HG02588 (cell line): ENCODE data around the gene UCP2.
"Not testable (repeated sequence)": the region's sequence is repeated elsewhere in the genome, so short reads cannot be mapped to it uniquely, and the experiment has no call there.

ENCODE experiments used
- ATAC-seq: cut with Tn5 transposase; IDR thresholded peaks from one replicate; pipeline ENCODE4 v1.9.1; 2021; ENCODE audit warnings: mild to moderate bottlenecking, moderate library complexity; ENCODE audit not compliant: unreplicated experiment

Gene UCP2

DNA sequence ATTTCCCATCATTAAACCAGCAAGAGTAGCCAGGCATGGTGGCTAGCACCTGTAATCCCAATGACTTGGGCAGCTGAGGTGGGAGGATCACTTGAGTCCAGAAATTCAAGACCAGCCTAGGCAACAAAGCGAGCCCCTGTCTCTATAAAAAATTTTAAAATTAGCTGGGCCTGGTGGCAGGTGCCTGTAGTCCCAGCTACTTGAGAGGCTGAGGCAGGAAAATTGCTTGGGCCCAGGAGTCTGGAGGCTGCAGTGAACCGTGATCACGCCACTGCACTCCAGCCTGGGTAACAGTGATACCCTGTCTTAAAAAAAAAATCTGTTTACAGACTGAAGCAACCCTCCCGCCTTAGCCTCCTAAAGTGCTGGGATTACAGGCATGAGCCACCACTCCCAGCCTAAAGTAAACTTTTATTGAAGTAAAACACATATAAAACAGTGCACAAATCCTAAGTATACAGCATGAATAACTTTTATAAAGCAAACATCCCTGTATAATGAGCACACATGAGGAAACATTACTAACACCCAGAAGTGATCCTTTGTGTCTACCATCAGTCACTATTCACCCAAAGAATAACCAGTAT, 13.6 kb upstream of the UCP2 start:
- ATAC-seq = no peak

DNA sequence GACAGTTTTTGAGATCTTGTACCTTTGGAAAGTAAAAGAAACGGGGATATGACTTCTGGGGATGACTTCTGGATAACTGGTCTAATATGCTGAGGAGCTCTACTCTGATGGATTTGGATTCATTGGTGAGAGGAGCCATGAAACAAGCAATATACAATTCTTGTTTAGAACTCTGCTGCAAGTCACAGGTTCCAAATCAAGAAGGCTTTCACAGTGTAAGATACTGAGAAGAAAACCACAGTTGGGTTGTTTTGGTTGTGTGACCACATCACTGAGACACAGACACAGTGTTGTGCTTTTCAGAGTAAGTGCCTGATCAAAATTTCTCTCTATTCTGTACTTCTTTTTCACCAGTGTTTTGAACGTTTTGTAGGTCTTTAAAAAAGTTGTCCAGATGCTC, 13.1 kb upstream of the UCP2 start:
- ATAC-seq = no peak

DNA sequence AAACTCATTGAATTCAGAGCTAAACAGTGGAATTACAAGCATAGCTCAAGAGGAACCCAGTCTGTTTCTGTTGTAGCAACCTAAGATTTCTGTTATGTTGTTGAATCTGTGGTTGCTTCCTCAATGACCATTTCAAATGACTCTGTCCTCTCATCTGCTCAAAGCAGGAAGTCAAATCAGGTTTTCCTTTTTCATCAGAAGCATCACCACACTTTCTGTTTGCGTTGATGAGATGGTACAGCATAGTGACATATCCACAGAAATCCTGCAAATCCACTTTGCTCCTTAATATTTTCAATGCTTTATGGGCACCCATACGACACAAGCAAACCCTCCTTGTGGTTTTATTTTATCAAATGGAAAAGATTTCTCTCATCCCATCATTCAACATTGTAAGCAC, 12.6 kb upstream of the UCP2 start:
- no peak for ATAC-seq

DNA sequence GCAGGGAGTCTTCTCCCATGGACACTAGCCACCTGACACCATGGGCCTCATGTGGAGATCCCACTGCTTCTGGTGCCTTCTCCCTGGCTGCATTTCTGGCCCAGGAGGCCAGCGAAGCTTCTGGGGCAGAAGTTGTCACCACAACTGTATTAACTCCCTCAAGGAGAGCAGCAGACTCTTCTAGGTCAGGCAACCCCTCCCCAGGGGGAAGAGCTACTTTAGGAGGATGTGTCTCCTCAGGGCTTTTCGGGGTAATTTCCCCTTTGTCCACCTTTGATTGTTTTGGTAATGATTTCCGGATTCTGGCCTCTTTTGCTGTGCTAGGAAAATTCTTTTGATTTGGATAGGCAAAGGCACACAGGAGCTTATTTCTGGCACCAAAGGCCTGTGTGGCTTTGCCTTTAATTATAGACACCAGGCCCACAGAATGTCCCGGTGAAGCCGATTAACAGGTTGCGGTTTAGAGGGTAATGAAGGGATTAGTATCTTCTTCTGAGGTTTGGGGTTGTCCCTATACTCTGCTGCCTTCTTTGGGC, 8.9 kb upstream of the UCP2 start:
- peak; percentile 43 for ATAC-seq

DNA sequence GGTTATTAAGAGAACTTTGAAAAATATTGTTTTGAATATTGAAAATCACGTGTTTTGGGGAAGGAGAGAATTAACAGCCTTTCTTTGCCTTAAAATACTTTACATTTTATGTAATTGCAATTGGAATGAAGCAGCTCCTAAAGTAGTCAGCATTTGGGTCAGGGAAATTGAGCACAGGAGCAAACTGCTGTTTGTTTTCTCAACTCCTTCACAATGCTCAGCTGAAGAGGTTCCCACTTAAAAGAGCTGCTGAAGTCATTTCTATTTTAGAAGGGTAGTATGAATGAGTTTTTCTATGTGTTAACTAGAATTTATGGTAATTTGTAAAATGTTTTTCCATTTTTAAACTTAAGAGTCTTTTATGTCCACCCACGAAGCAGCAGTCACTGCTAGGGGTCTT, 8.1 kb upstream of the UCP2 start:
- ATAC-seq = no peak

DNA sequence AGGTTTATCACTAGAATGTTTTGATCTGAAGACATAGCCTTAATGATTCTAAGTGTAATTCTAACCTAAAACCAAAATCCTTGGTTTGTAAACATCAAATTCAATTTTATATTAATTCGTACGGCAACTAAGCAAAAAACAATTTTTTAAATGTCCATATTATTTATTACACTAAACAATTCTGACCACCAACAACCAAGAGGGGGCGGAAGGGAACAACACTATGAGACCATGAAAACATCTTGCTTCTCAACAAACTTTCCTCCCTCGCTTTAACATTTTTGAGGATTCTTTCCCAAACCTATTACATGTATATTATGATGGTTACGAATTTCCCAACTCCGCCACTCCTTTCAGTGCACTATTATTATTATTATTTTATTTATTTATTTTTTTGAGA, 6.5 kb upstream of the UCP2 start:
- ATAC-seq = no peak

DNA sequence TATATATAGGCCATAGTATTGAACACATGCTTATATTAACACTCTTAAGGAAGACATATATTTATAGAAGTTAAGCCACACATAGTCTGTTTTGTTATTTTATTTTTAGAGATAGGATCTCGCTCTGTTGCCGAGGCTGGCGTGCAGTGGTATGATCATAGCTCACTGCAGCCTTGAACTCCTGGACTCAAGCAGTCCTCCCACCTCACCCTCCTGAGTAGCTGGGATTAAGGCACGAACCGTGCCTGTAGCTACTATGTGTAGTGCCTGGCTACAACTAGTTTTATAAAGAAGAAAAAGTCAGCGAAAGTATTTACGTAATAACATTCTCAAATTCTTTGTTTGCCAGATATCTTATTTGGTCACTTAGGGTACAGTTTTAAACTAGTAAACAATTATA, 5.6 kb upstream of the UCP2 start:
- no peak for ATAC-seq

DNA sequence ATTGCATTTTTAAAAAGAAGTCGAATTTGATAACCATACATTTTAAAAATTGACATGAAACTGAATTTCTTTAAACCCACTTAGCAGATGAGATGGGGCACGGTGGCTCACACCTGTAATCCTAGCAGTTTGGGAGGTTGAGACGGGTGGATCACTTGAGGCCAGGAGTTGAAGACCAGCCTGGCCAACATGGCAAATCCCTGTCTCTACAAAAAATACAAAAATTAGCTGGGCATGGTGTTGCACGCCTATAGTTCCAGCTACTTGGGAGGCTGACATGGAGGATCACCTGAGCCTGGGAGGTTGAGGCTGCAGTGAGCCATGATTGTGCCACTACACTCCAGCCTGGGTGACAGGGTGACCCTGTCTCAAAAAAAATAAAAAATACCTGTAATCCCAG, 3.0 kb upstream of the UCP2 start:
- ATAC-seq = not testable (repeated sequence)

DNA sequence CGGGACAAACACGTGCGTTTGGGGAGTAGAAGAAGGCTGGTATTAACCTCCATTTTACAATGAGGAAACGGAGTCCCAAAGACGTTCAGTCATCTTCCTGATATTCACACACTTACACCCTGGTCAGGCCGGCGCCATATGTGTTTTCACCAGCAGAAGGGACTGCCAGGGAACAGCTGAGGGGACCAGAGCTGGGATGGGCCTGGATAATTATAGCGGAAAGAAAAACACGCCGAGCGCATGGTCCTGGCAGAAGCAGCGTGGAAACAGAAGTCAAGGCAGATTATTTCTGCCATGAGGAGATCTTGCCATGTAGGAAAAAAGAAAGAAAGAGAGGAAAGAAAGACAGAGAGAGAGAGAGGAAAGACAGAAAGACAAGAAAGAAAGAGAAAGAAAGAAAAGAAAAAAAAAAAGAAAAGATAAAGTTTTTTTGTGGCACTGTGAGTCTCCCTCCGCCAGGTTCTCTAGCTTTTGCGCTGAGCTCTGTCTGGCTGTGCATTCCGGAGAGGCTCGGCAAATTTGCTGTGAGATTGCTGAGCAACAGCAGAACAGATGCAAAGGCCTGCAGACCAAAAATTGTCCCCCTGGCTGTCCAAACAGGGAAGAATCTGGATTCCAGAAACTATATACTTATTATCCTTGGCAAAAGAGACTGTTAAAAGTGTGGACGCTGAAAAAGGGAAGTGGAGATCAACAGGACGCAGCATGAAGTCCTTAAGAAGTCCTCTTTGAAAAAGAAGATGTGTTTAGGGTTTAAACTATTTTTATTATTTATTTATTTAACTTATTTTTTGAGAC, 1.3 kb upstream of the UCP2 start:
- ATAC-seq = no peak

DNA sequence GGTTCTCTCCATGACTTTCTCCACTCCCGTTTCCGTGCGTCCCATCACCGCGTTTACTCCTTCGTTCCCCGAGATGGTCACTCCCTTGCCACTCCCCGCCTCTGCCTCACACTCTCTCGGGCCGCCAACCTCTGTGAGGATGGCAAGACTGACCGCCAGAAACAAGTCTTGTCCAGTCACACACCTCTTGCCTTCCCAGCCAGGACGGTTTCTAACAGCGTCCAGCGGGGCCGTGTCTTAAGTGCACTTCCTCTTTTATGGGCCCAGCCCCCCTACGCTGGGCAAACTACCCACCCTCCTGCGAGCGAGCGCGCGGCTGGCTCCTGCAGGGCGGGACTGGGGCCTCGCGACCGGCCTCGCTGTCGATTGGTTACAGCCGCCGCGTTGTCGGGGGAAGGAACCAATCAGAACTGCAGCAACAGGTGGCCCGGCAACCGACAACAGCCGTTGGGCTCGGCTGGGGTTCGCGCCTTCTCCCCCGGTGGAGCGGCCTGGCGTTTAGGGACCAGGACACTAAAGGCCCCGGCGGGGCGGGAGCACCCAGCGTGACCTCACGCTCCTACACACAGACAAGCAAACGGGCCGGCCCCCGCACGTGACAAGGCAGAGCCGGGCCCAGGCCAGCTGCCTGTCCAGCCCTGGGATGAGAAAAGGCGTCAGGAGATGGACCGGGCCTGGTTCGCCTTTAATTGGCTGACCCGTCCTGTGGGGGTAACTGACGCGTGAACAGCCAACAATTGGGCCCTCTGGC, 522 bp upstream of the UCP2 start:
- ATAC-seq = peak; percentile 68

DNA sequence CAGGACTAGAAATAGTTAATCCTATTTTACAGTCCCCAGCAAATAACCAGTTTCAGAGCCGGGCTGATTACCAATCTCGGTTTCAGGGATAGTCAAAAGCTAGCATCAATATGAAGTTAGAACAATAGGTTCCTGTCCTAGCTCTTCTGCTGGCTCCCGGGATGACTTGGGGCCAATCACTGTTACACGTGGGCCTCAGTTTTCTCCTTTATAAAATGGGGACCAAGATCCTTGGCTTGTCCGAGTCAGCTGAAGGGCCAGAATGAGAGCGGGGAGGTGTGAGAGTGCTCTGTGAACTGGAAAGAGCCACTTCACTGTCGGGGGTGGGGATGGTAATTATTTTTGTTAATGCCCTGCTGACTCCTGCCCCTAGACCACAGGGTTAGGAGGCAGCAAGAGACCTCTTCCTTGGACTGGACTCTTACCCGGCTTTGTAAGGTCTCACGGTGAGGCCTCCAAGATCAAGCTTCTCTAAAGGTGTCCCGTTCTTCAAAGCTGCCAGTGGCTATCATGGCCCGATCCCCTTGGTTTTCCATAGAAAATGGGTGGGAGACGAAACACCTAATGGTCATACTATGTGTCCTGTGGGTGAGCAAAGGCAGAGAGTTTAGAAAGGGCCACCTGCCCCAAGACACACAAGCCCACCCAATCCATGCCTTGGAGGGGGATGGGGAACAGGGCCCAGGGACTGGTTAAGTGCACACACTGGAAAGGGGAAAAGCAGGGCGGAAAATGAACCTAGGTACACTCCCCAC, 1.4 kb downstream of the UCP2 start:
- ATAC-seq = no peak

DNA sequence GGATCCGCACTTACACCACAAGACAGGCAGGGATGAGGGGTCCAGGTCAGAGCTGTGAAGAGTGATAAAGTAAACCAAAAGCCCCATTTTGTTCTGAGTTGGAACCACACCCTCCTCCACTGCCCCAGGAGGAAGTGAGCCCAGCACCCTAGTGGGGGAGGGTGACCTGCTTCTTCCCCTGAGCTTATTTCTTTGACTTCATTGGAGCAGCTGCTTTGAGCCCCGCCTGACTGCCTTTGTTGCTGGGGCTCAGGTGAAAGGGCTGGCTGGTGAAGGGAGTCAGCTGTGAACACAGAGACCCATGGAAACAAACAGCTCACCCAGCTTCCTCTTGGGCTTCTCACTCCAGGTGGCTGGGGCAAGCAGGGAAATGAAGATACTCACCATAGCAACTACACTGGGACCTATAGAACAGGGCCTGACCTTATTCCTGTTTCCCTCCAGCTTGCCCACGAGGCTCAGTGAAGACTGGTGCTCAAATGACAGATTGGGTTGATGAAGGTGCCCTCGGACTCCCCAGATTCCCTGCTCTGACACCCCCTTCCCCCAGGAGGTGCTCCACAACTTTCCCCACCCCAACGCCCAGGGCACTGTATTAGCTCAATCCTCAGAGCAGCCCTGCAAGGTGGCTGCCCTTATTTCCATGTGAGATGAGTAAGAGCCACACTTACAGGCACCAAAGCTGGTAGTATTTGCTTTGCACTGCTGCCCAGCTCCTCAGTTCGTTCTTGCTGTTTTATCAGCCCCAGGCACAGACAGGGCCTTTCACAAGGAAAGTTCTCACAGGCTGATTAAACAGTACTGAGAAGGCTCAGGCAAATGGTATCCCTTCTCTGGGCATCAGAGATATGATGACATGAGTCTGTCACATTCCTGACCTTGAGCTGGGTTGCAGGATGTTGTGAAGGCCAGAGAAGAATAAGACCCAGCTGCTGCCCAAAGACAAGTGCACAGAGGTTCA, 2.4 kb downstream of the UCP2 start:
- ATAC-seq = peak; percentile 38

DNA sequence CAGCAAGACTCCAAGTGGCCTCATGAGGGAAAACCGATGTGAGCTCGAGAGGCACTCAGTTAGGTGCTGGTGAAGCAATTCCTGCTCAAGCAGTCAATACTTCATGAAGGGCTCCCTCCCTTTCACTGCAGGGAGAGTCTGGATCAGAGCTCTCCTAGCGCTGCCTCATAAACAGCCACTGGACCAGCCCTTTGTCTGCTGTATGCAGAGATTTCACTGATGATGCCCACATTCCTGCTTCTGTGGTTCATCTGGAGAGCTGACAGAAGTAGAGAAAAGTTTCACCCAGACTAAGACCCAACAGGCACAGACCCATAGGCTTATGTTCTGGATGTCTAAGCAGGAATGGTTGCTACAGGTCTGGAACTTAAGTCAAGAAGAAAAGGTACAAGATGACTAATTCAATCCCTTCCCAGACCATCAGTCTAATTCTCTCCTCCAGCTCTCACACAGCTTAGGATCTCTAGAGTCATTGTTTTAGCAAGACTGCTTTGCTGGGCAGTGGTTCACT, 4.0 kb downstream of the UCP2 start:
- no peak for ATAC-seq

DNA sequence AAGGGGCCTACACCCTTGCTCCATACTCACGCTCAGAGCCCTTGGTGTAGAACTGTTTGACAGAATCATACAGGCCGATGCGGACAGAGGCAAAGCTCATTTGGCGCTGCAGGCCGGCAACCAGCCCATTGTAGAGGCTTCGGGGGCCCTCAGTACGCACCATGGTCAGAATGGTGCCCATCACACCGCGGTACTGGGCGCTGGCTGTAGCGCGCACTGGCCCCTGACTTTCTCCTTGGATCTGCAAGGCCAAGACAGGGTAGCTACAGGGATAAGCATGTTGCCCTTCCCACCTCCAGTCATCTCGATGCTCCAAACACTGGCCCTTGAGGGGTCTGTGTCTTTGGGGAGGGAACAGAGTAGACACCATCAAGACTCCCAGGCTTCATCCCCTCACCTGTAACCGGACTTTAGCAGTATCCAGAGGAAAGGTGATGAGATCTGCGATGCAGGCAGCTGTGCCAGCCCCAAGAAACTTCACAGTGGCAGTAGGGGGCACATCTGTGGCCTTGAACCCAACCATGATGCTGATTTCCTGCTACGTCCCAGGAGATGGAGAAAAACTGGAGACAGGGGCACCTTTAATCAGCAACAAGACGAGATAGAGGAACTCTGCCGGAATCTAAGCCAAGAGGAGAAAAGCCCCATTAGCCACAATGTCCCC, 4.7 kb downstream of the UCP2 start:
- ATAC-seq = no peak

DNA sequence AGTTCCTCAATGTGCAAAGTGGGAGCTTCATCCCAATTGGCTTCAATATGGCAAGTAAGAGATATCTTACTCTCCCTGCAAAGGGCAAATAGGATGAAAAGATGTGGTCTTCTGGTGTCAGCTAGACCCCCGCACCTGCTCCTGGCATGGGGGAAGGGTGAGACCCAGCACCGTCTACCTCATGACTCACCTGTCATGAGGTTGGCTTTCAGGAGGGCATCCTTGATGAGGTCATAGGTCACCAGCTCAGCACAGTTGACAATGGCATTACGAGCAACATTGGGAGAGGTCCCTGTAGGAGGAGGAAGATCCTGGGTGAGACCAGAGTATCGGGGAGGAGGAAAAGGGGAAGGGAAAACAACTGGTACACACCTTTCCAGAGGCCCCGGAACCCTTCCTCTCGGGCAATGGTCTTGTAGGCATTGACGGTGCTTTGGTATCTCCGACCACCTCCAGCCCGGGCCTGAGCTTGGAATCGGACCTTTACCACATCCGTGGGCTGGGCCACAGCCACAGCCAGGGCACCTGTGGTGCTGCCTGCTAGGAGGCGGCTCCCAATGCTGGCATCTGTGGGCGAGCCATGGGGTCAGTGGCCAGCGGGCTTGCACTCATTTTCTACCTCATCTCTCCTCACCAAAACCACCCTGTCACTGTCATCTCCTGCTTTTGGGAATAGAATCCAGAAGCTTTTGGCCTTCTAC, 6.0 kb downstream of the UCP2 start:
- ATAC-seq = no peak

DNA sequence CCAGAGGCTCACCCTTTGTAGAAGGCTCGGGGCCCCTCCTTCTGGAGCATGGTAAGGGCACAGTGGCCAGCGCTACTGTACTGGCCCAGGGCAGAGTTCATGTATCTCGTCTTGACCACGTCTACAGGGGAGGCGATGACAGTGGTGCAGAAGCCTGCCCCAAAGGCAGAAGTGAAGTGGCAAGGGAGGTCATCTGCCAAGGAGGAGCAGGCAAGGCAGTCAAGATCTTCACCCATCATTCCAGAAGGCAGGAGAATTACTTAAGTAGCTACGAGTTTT, 7.2 kb downstream of the UCP2 start:
- no peak for ATAC-seq

DNA sequence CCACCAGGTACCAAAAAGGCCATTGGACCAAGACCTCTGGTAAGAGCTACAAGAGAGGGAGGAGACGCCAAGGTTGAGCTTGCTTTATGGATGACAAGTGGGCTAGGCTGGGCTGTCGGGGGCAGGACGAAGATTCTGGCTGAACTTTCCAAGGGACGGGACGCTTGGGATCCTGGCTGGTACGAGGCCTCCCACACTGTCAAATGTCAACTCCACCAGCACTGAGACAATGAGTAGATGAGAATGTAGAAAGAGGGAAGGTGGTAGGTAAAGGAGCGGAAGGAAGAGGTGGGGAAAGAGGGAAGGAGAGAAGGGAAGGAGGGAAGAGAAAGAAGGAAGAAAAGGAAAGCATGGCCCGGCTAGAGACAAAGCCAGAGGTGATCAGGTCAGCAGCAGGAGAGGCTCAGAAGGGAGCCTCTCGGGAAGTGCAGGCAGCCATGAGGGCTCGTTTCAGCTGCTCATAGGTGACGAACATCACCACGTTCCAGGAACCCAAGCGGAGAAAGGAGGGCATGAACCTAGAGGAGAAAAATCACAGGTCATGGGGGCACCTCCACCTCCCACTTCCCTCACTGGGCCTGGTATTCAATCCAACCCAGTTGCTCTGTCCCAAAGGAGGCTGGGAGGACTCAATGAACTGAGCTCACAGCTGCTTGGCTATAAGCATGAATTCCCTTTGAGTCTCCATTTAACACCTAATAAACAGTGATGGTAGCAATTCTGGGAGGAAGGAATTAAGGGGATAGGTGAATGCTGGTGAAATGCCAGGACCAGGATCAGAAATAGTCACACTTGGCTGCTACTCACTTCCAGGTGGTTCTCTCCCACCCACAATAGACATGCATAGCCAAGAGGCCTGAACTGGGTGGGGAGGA, 7.8 kb downstream of the UCP2 start:
- ATAC-seq = no peak
